GM12878 (cell line): ENCODE data around the gene PDZD2. TPM values are rescaled to one million over a fixed set of nuclear protein-coding genes. Genes with fewer than 3 reads are reported as not detected.

Experiments used
- ATAC-seq: fragments of 200-7000 bp; cut with Tn5 transposase; 3 replicates; pipeline ENCODE4 v1.9.1; 2020; ENCODE audit warnings: mild to moderate bottlenecking, moderate library complexity
- BruUV-seq: library from RNA; stranded (reverse); fragments of 400-500 nt; replicated peaks from 2 replicates; lab custom pipeline; 2021; lab: Mats Ljungman, UMichigan
- CTCF ChIA-PET: fragments of 300-600 bp; sonication (Branson Sonifier 250); formaldehyde crosslinking; extraction: SDS; loops from one replicate; lab custom pipeline; 2021; ENCODE audit warnings: inconsistent platforms; lab: Yijun Ruan, JAX
- POLR2A ChIA-PET: fragments of 350-600 bp; formaldehyde crosslinking; extraction: SDS; loops from one replicate; lab custom pipeline; 2021; ENCODE audit warnings: inconsistent platforms; lab: Charles Lee
- RAD21 ChIA-PET: fragments of 300-600 bp; sonication (Branson Sonifier 250); formaldehyde crosslinking; loops from one replicate; lab custom pipeline; 2023; ENCODE audit warnings: antibody characterized with exemption; ENCODE audit not compliant: unreplicated experiment; lab: Charles Lee
- SMC1A ChIA-PET: fragments of 300-600 bp; sonication (Branson Sonifier 250); formaldehyde crosslinking; loops from one replicate; lab custom pipeline; 2023; ENCODE audit not compliant: unreplicated experiment, uncharacterized antibody; lab: Charles Lee
- DNase-seq: peaks from one replicate; pipeline ENCODE4 v3.0.0-alpha.2; 2011; ENCODE audit warnings: low read depth, low spot score
- FAIRE-seq: peaks from 3 replicates; lab custom pipeline; 2011; peaks lifted over from hg19 to GRCh38; lab: Jason Lieb, UNC
- H2AFZ ChIP-seq: 2 replicates; pipeline ENCODE4 v1.6.0; 2011; ENCODE audit warnings: low read depth, low read length, control low read depth; ENCODE audit not compliant: control insufficient read depth
- H3K27ac ChIP-seq: 2 replicates; pipeline ENCODE4 v1.5.1; 2011; ENCODE audit warnings: control low read depth; ENCODE audit not compliant: control insufficient read depth, insufficient read depth
- H3K27me3 ChIP-seq, 2 experiments: replicated peaks in 1 of 2; 2 replicates each; pipeline versions ENCODE4 v1.6.0 to v1.6.1; 2011; ENCODE audit warnings: low read length in 1 of 2; ENCODE audit not compliant: control insufficient read depth in 2 of 2, insufficient read depth in 2 of 2
- H3K36me3 ChIP-seq, 2 experiments: 2 replicates each; pipeline ENCODE4 v1.5.1; 2011; ENCODE audit warnings: low read length in 1 of 2; ENCODE audit not compliant: control insufficient read depth in 2 of 2, insufficient read depth in 2 of 2
- H3K4me1 ChIP-seq: 2 replicates; pipeline ENCODE4 v1.6.1; 2011; ENCODE audit warnings: mild to moderate bottlenecking, low read length, moderate library complexity, mixed read lengths; ENCODE audit not compliant: control insufficient read depth, insufficient read depth
- H3K4me2 ChIP-seq: 2 replicates; pipeline ENCODE4 v1.6.0; 2011; ENCODE audit warnings: control low read depth; ENCODE audit not compliant: control insufficient read depth, insufficient read depth
- H3K4me3 ChIP-seq: fragments of 200-600 bp; sonication (generic); 2 replicates; pipeline ENCODE4 v1.5.1; 2016
- H3K79me2 ChIP-seq: 2 replicates; pipeline ENCODE4 v1.6.0; 2011; ENCODE audit warnings: low read length; ENCODE audit not compliant: control insufficient read depth, insufficient read depth
- H3K9ac ChIP-seq: 2 replicates; pipeline ENCODE4 v1.8.0; 2011; ENCODE audit warnings: low read length, control low read depth, mixed read lengths; ENCODE audit not compliant: control insufficient read depth, insufficient read depth
- H3K9me3 ChIP-seq: replicated peaks from 3 replicates; pipeline ENCODE4 v1.5.1; 2011; ENCODE audit warnings: mild to moderate bottlenecking, low read length; ENCODE audit not compliant: control insufficient read depth, insufficient read depth
- H4K20me1 ChIP-seq: 2 replicates; pipeline ENCODE4 v1.6.0; 2011; ENCODE audit not compliant: control insufficient read depth, insufficient read depth
- JUNB ChIP-seq: IDR thresholded peaks from 2 replicates; pipeline ENCODE4 v1.6.1; 2016; ENCODE audit warnings: antibody characterized with exemption, mild to moderate bottlenecking
- KLF5 ChIP-seq: fragments of 450-650 bp; IDR thresholded peaks from 2 replicates; pipeline ENCODE4 v1.6.1; 2014; ENCODE audit warnings: mild to moderate bottlenecking; ENCODE audit not compliant: partially characterized antibody
- MTA2 ChIP-seq: fragments of 450-650 bp; IDR thresholded peaks from 2 replicates; pipeline ENCODE4 v1.6.1; 2016; ENCODE audit warnings: low read depth, mild to moderate bottlenecking, moderate library complexity
- WGBS: methylation state at CpG from one replicate; pipeline ENCODE4 v1.1.6; 2016; ENCODE audit warnings: low lambda C conversion rate; ENCODE audit not compliant: insufficient replicate concordance, insufficient coverage; ENCODE audit errors: missing lambda C conversion rate; 5-methylcytosine and 5-hydroxymethylcytosine counted together
- in situ Hi-C: fragments of 300-500 bp; cut with MboI; formaldehyde crosslinking; loops from 9 replicates; pipeline ENCODE4 v1.14.3; 2018; ENCODE audit warnings: mixed read lengths
- intact Hi-C: fragments of 100-400 bp; cut with micrococcal nuclease; formaldehyde crosslinking; loops from one replicate; pipeline ENCODE4 v1.14.2; 2022; ENCODE audit not compliant: unreplicated experiment
- polyA plus RNA-seq, 11 experiments: library from polyadenylated mRNA; depleted of rRNA in 4 of 11; unstranded in 6 of 11; stranded (reverse) in 5 of 11; fragments of >200 nt; fragmentation: Nextera tagmentation in 4 of 11; fragmentation: Illumina TruSeq in 1 of 11; extraction: Ambion mirVana in 4 of 11; extraction: Trizol in 1 of 11; gene quantifications; 1 replicate in 1 of 11; 2 replicates in 10 of 11; pipeline versions ENCODE4 v1.2.1 to v1.2.3, GENCODE V29; 2011 to 2016; ENCODE audit warnings: inconsistent platforms in 2 of 11, missing spikeins in 2 of 11, low read depth in 1 of 11
- total RNA-seq, 4 experiments: library from RNA; depleted of rRNA in 3 of 4; stranded (reverse); fragments of >200 nt in 3 of 4; fragmentation: Illumina TruSeq in 1 of 4; extraction: Trizol in 1 of 4; gene quantifications; 2 replicates each; pipeline versions ENCODE4 v1.2.1 to v1.2.3, GENCODE V29; 2013 to 2021
- TF ChIP-seq, protein P1 (sequence below): fragments of 450-650 bp; formaldehyde crosslinking; IDR thresholded peaks from 2 replicates; pipeline ENCODE4 v1.4.0; 2020; ENCODE audit warnings: mild to moderate bottlenecking, moderate library complexity
- TF ChIP-seq, protein P2 (sequence below): fragments of 450-650 bp; IDR thresholded peaks from 2 replicates; pipeline ENCODE4 v1.6.1; 2017; ENCODE audit warnings: antibody characterized with exemption, mild to moderate bottlenecking, moderate library complexity

The PDZD2 gene
- total and polyA plus RNA-seq, 10 of the 15 experiments (the other 5 are each of a cell fraction or from before 2014, with no cell fraction given): 0.01 to 0.58 (median 0.29) TPM; not detected in 3

DNA sequence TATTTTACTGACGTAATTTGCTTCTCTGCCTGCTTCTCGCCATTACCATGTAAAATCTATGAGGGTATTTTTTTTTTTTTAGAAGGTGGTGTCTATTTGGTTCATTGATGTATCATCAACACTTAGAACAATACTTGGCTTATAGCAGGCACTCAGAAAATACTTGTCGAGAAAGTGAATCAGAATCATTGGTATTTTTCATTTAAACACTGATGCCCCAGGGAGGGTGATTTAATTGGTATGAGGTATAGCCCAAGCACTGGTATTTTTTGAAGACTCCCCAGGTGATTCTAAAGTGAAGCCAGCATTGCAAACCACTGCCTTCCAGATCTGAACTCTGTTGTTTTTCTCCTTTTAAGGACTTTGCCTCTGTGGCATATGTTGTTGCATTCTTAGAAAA, 16.6 kb downstream of the PDZD2 start (continued):
- TF ChIP-seq, protein P1, sequence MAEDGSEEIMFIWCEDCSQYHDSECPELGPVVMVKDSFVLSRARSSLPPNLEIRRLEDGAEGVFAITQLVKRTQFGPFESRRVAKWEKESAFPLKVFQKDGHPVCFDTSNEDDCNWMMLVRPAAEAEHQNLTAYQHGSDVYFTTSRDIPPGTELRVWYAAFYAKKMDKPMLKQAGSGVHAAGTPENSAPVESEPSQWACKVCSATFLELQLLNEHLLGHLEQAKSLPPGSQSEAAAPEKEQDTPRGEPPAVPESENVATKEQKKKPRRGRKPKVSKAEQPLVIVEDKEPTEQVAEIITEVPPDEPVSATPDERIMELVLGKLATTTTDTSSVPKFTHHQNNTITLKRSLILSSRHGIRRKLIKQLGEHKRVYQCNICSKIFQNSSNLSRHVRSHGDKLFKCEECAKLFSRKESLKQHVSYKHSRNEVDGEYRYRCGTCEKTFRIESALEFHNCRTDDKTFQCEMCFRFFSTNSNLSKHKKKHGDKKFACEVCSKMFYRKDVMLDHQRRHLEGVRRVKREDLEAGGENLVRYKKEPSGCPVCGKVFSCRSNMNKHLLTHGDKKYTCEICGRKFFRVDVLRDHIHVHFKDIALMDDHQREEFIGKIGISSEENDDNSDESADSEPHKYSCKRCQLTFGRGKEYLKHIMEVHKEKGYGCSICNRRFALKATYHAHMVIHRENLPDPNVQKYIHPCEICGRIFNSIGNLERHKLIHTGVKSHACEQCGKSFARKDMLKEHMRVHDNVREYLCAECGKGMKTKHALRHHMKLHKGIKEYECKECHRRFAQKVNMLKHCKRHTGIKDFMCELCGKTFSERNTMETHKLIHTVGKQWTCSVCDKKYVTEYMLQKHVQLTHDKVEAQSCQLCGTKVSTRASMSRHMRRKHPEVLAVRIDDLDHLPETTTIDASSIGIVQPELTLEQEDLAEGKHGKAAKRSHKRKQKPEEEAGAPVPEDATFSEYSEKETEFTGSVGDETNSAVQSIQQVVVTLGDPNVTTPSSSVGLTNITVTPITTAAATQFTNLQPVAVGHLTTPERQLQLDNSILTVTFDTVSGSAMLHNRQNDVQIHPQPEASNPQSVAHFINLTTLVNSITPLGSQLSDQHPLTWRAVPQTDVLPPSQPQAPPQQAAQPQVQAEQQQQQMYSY: no peak
- no peak for TF ChIP-seq KLF5

DNA sequence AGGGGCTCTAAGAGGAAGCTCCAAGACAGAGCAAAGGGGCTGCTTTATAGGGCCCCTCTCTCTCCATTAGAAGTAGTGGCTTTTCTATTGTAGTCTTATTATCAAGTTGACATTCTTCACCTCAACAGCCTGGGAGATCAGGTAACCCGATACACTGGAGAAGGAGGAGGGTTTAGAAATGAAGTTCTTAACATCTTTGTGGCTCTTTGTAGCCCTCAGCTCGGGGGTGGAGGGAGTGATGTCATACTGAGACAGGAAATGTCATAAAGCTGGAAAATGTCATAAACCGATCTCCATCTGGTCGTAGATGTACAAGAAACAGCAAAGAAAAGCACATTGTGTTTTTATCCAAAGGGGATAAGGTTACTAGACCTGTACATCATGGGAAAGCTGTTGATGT, 17.9 kb downstream of the PDZD2 start:
- WGBS: 25% methylated on average over 4 of the region's 4 CpGs
- ChIA-PET SMC1A (no interaction called here), POLR2A (no interaction called here), CTCF (no interaction called here), RAD21 (no interaction called here)
- H3K27ac ChIP-seq: no peak overlapping the region
- no peak for FAIRE-seq
- no peaks in the 10 kb centered on the region; the same call in 2 of the 3 replicates for H3K9me3 ChIP-seq
- no peak overlapping the region for H2AFZ ChIP-seq
- no peak overlapping the region for H3K4me3 ChIP-seq
- TF ChIP-seq JUNB: no peak
- TF ChIP-seq, protein P2, sequence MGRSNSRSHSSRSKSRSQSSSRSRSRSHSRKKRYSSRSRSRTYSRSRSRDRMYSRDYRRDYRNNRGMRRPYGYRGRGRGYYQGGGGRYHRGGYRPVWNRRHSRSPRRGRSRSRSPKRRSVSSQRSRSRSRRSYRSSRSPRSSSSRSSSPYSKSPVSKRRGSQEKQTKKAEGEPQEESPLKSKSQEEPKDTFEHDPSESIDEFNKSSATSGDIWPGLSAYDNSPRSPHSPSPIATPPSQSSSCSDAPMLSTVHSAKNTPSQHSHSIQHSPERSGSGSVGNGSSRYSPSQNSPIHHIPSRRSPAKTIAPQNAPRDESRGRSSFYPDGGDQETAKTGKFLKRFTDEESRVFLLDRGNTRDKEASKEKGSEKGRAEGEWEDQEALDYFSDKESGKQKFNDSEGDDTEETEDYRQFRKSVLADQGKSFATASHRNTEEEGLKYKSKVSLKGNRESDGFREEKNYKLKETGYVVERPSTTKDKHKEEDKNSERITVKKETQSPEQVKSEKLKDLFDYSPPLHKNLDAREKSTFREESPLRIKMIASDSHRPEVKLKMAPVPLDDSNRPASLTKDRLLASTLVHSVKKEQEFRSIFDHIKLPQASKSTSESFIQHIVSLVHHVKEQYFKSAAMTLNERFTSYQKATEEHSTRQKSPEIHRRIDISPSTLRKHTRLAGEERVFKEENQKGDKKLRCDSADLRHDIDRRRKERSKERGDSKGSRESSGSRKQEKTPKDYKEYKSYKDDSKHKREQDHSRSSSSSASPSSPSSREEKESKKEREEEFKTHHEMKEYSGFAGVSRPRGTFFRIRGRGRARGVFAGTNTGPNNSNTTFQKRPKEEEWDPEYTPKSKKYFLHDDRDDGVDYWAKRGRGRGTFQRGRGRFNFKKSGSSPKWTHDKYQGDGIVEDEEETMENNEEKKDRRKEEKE: no peak
- TF ChIP-seq MTA2: no peak
- intact Hi-C loops: no loop called here
- no peak overlapping the region for H3K9ac ChIP-seq
- no peak for DNase-seq
- in situ Hi-C loops: no loop called here
- H4K20me1 ChIP-seq: no peaks in the 10 kb centered on the region
- H3K79me2 ChIP-seq: no peaks in the 10 kb centered on the region
- no peaks in the 10 kb centered on the region for H3K36me3 ChIP-seq
- H3K4me1 ChIP-seq: no peaks in the 10 kb centered on the region
- no peaks in the 10 kb centered on the region for H3K27me3 ChIP-seq
- no peak overlapping the region for H3K4me2 ChIP-seq
- ATAC-seq: no peak
- BruUV-seq: no TSS peak
